Head of caudate nucleus (tissue), 42 donors: ENCODE results near the gene ATP8A2.
"Not testable (repeated sequence)": the region's sequence is repeated elsewhere in the genome, so short reads cannot be mapped to it uniquely, and the experiment has no call there.

ENCODE experiments used
- DNase-seq, 42 donors: peaks; one replicate each; pipeline versions ENCODE4 v3.0.0 to v3.0.0-alpha.2; 2020 to 2021; ENCODE audit warnings: mixed read lengths in 7 of 42
- intact Hi-C: fragments of 100-400 bp; cut with DNase I; formaldehyde crosslinking; loops from one replicate; pipeline ENCODE4 v1.15.0; 2022

Gene ATP8A2

DNA sequence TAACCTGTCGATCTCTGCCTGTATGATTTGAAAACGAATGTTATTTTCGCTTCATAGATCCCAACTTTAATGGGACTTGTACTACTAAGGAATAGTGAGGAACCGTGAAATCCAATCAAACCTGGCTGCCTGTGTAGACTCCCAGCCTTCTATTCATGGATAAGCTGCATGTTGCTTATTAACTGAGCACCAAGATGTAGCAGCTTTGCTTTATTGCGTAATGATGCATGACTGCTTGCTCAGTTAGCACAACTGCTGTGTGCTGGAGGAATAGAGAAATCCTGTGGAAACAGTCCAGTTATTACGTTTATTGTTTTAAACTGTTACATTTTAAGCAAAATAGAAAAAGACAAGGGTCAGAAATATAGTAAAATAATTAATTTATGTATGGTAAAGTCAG, 571.9 kb downstream of the ATP8A2 start:
- intact Hi-C loops: no loop called here
- DNase-seq: no peak

DNA sequence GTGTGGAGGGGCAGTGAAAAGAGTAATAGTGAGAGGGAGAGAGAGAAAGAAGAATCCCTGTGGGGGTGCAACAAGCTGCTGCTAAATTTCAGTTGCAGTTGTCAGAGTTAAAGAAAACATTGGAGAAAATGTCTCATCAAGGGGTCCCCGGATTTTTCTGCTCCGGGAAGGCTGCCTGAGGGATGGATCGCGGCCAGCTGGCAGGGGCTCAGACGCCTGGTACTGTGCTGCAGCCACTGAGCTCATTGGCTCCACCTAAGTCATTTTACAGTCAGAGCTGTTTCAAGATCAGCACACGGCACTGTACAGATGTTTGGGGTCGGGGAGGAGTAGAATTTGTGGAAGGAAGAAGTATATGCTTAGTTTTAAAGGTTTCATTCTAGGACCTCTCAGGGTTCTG, 573.8 kb downstream of the ATP8A2 start:
- intact Hi-C loops: no loop called here
- peak in 3 of 42 donors; percentile 18 to 39 (median 32) for DNase-seq

DNA sequence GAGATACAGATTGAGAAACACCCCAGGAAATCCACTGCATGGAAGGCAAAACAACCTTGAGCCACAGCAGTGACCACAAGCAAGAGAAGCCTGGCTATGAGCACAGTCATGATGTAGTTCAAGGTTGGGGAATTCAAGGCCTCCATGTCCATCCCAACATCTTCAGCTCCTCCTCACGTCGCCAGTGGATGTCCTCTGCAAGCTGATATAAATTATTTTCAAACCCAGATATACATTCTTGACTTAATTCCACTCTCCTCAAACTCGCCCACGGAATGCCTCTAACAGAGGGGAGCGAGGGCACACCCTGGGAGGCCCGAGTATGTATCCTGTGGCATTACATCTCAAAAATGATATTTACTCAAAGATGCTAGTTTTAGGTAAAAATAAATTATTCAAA, 574.5 kb downstream of the ATP8A2 start:
- intact Hi-C loops: no loop called here

DNA sequence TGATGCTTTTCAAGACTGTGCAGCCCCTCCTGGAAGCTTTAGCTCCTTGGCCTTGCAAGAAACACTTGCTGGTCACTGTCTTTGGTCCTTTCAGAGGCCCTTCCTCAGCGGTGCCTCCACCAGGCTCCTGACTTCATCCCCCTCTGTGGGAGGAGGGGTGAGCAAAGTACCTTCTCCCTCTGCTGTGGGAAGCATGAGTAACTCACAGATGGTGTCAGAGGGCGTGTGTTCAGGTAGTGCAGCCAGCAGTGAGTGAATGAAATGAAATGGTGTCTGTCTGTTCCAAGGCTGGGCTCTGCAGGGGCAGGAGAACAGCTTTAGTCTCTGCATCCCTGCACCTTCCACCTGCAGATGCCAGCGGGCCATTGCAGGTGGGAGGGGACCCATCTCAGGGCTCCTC, 577.1 kb downstream of the ATP8A2 start:
- DNase-seq: peak in 14 of 42 donors; percentile 4 to 64 (median 27)
- intact Hi-C loops: no loop called here

More for the DNA sequence above, 574.5 kb downstream of the ATP8A2 start:
- no peak for DNase-seq

DNA sequence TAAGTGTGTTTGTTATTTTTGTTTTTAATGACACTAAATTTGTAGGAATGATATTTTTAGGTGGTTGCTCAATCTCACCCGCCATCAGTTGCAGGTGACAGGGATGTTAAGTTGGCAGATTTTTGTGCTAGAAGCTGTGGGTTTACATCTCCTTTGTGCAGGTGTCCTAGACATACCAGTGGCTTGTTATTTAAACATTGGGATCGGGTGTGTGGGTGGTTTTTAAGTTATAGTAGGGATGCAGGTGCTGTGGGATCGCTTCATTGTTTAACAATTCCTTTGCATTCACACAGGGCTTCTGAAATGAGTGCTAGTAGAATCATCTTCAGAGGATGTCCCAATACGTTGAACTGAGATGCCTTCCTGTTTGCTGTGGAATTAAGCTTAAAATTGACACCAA, 580.1 kb downstream of the ATP8A2 start:
- intact Hi-C loops: no loop called here
- peak in 1 of 42 donors; percentile 5 for DNase-seq

DNA sequence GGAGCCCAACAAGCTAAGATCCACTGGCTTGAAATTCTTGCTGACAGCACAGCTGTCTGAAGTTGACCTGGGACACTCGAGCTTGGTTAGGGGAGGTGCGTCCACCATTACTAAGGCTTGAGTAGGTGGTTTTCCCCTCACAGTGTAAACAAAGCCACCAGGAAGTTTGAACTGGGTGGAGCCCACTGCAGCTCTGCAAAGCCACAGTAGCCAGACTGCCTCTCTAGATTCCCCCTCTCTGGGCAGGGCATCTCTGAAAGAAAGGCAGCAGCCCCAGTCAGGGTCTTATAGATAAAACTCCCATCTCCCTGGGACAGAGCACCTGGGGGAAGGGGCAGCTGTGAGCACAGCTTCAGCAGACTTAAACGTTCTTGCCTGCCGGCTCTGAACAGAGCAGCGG, 582.3 kb downstream of the ATP8A2 start:
- peak in 1 of 42 donors; percentile 17 for DNase-seq
- intact Hi-C loops: not testable (repeated sequence)

DNA sequence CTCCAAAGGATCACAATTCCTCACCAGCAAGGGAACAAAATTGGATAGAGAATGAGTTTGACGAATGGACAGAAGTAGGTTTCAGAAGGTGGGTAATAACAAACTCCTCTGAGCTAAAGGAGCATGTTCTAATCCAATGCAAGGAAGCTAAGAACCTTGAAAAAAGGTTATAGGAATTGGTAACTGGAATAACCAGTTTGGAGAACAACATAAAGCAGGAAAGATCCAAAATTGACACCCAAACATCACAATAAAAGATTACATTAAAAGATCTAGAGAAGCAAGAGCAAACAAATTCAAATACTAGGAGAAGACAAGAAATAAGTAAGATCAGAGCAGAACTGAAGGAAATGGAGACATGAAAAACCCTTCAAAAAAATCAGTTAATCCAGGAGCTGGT, 583.2 kb downstream of the ATP8A2 start:
- intact Hi-C loops: not testable (repeated sequence)

DNA sequence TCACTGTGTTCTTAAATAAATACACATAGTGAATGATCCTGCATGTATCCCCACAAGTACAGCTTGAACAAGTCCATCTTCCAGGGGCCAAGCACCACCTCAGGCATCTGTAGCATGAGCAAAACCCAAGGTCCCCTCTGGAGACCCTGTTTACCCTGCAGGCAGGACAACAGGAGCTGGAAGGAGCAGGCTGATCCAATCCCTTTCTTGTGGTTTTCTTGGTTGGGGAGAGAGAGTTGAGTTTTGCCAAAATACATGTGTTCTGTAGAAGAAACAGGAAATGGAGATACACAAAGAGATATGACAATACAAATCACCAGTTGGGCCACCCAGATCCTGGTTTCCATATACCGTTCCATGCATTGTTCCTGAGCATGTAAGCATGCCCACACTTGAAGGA, 587.2 kb downstream of the ATP8A2 start:
- intact Hi-C loops: no loop called here
- DNase-seq: no peak

More for the DNA sequence above, 583.2 kb downstream of the ATP8A2 start:
- not testable (repeated sequence) for DNase-seq

DNA sequence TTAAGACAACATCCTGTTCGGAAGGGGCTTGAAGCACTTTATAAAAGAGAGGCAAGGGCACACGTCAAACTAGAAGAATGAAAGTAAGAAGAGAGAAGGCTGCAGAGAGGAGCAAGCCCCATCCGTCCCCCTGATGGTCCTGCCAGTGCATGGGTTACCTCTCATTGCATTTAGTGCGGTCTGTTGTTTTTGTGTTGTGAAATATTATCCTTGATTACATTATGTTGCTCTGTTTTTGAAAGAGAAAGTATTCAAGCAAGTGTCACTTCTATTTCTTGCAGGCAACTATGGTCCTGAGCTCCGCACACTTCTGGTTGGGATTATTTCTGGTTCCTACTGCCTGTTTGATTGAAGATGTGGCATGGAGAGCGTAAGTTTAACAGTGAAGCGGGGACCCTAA, 589.5 kb downstream of the ATP8A2 start:
- no peak for DNase-seq
- intact Hi-C loops: no loop called here

DNA sequence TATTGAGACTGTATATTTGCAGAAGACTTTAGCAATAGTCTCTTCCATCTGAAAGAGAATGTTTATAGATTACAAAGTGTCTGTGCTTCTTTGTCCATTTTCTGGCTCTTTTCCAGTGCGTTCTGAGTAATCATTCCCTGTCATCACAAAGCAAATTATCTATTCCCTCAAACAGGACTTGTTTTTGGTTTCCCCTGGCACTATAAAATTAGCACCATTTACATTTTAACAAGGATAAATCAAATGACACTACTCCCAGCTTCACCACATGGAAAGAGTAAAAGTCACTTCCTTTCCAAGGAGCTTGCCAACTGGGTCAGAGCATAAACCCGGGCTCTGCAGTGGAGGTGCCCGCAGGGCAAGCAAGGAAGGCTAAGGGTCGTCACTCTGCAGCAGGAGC, 591.9 kb downstream of the ATP8A2 start:
- peak in 8 of 42 donors; percentile 14 to 45 (median 30) for DNase-seq
- intact Hi-C loops: no loop called here

DNA sequence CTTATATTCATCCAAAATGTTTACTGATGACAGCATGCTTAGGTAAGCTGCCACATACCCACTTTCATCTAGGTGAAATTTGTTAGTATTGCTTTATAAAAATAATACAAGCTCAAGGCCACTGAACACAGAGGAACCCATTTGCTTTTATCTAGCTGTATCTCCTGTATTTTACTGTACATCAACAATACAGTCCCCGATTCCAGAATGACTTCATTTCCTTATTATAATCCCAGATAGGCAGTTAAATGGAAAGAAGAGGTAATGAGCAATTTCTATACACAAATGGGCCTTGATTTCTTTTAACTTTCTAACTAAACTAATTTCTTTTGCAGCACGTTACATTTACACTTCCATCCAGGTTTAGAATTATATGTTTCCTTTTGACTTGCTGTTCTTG, 593.8 kb downstream of the ATP8A2 start:
- intact Hi-C loops: no loop called here
- DNase-seq: no peak

DNA sequence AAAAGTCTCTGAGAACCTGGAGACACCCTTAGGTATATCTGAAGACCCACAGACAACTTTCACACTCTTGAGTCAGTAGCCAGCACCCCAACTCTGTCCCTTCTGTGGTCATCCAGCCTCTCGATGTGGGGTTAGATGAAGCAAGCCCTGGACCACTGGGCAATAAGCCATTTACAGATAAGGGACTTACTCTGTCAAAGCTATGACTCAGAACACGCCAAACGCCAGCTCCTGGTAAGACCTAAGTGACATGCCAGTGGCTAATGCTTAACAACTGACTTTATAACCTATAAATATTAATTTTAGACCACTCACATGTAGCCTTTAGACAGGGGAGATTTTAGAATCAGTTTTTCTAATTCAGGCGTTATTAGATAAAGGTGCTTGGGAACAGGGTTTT, 594.3 kb downstream of the ATP8A2 start:
- no peak for DNase-seq
- intact Hi-C loops: no loop called here

DNA sequence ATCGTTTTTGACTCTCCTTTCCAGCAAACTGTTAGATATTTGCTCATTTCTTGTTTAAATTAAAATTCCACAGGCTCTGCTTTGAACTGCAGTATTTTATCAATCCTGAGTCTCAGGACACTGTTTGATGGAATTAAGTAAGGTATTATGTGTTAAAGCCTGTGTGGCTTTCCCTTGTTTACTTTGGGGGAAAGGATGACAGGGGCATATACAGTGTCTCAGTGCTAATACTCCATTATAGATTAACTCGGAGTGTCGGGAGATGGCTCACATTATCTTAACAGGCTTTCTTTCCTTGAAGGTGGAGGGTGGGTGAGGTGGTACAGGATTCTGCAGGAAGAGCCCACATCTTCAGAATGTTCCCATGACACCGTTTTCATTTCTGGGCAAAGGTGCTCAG, 595.4 kb downstream of the ATP8A2 start:
- intact Hi-C loops: no loop called here
- DNase-seq: no peak

DNA sequence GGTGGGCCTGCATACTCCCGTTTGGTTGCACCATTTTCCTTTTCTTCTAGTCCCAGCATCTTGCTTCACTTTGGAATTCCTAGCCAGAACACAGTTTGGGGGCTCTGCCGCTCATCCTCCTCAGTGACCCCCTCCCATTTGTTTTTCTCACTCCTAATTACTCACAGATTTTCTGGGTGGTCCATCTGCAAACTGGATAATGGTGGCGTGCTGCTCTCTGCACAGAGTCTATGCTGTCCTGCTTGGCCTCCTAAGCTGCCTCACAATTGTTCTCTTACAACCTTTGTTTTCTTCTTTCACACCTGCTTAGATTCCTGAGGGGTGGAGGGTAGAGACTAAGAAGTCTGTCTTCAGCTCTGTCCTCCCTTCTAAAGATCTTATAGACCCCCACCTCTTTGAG, 599.3 kb downstream of the ATP8A2 start:
- DNase-seq: no peak
- intact Hi-C loops: no loop called here

DNA sequence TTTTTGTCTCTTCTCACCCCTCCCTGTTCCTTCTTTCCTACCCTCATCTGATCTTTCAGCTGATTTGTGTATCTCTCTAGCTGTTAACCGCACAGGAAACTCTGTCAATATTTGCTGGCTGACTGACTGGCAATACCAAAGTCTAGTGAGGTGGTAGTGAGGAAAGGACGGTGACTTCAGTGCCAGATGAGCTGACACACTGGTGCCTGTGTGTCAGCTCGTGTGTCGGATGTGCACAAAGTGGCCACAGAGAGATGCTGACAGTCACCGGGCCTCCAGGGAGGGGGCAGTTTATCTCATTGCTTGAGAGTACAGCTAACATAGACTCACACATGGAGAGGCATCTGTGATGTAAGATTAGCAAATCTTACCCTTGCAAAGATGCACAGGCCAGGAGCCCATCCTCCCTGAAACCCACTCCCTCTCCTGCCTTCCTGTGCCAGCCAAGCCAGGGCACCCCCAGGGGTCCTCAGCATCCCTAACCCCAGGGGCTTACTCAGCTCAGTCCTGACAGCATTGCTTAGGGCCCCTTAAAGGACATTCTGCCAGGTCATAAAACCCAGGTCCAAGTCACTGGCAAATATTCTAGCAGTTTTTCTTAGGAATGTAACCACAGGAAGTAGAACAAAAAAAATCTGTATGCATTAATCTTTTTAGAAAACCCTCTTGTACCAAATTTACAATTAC, 599.8 kb downstream of the ATP8A2 start:
- DNase-seq: peak in 10 of 42 donors; percentile 12 to 63 (median 28)
- intact Hi-C loops: no loop called here

DNA sequence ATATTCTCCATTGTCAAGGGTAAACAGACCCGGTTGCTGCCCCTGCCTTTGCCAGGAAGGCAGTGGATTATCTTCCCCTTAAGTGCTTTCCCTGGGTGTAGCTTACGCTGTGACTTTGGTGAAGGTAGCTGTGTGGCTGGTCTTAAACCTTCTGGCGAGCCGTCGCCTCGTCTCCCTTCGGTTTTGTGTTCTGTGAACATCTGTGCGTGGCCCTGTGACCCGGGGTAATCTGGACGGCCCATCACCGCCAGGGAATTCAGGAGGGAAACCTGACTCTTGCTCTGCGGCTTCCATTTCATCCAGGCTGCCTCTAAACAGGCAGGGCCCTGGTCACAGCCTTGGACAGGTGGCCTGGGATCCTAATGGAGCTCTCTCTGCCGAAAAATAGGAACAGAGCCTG, 601.3 kb downstream of the ATP8A2 start:
- no peak for DNase-seq
- intact Hi-C loops: no loop called here

DNA sequence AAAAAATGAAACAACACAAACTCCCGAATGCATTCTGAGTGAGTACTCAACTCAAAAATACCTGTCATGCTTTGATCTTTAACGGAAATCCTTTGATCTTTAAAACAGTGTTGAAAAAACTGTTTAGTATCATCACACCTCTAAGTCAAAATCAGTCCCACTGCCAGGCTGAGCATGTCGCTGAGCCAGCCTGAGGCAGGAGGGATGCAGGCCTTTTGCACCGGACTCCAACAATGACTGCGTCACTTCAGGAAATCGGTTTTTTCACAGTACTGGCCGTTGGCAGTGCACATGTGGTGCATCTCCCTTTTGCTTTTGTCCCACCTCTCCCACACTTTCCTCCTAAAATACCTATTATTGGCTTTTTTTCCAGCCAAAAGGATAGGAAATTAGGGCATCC, 601.8 kb downstream of the ATP8A2 start:
- DNase-seq: no peak
- intact Hi-C loops: no loop called here

DNA sequence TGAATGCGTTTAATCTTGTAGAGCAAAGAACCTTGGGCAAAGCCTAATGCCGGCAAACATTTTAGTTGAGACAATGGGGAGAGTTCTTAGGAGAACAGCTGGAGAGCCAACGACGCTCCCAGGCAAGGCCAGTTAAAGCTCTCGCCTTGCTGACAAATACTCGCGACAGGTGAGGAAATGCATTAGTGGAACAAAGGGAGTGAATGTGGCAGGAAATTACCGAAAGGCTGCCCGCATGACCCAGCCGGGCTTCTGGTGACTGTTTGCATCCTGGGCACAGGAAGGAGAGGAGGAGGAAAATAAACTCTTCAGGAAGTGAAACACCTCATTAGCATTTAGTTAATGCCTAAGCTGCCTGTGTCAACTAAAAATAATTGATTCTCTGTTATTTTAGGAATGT, 605.4 kb downstream of the ATP8A2 start:
- DNase-seq: no peak
- intact Hi-C loops: no loop called here

DNA sequence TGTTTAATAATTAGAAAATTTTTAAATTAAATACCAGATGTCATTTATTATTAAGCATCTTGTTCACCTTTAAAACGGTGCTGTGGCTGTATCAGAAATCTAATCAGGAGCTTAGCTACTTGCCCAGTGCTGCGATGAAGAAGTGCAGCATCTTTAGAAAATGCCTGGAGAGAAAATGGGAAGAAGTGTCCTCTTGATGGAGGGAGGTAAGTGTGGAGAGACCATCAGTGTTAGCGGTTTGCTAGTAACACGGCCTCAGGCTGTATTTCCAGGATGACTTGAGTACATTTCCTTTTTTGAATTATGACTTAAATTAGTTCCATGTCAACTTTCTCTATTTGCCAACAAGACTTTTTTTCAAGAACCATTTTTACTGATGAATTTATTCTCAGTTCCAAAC, 605.9 kb downstream of the ATP8A2 start:
- no peak for DNase-seq
- intact Hi-C loops: no loop called here

DNA sequence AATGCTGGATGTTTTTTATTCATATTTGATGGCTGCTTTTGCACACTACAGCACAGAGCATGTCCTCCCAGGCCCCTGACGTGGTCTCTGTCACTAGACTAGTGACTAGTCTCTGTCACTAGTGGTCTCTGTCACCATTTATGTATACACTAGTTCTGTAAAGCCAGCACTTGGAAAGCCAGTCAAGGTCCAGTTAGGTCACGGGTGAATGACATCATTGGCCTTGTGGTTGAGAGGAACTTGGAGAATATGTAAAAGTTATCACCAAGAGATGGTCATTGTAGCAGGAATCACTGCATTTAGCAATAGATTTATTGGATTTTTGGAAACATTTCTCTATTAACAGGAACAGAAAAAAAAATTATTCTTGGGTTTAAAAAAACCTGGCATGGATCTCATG, 607.2 kb downstream of the ATP8A2 start:
- DNase-seq: no peak
- intact Hi-C loops: no loop called here

DNA sequence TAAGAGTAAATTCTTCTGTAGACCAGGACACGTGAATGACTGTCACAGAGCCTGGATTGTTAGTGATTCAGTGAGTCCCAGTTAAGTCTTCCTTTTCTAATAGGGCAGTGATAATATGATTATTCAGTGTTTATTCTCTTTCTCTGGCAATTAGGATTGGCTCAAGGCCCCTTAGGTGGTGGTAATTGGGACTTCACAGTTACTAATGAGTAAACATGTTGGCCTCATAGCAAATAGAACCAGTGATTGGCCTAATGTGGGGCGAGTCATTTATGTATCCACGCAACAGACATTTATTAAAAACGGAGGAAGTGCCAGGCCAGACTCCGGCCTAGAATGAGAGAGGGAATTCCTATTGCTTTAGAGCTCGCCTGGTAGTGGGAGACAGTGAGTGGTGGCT, 607.6 kb downstream of the ATP8A2 start:
- no peak for DNase-seq
- intact Hi-C loops: no loop called here

DNA sequence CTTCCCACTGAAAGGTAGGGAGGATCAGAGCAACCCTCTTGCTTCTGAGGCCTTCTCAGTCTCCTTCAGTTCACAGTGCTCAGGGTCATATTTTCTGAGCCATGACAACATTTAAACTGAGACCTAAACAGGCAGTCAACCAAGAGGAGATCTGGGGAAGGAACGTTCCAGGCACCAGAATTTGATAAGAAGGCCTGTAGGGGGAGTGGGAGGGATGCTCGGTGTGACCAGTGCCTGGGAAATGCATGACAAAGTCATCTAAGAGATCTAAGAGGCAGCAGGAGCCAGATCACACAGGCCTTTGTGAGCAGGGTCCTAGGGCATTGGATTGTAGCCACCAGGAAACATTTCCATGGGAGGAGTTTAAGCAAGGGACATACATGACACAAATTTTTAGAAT, 608.5 kb downstream of the ATP8A2 start:
- peak in 22 of 42 donors; percentile 10 to 65 (median 32) for DNase-seq
- intact Hi-C loops: no loop called here
